GM20000 (cell line): ENCODE data around the gene PLB1.

Experiments
- DNase-seq: peaks from one replicate; pipeline ENCODE4 v3.0.0; 2012; ENCODE audit warnings: low spot score
- TF ChIP-seq, protein P1 (sequence below): IDR thresholded peaks from 2 replicates; pipeline ENCODE4 v1.5.1; 2012; ENCODE audit warnings: mild to moderate bottlenecking, control low read depth; ENCODE audit errors: extremely low read depth, missing control alignments

Gene PLB1

DNA sequence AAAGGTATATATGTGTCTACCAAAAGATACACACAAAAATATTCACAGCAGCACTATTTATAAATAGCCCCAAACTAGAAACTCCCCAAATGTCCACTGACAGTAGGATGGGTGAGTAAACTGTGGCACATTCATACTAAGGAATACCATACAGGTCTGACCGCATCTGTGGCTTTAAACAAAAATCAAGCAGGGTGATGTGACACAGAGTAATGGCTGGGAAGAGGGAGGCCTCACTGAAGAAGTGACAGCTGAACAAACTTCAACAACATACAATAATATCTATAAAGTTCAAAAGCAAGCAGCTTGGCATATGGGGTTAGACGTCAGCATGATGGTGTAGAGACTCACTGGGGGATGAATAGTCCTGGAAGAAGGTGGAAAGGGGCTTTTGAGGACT is 140.6 kb downstream of the PLB1 start:
- TF ChIP-seq, protein P1, sequence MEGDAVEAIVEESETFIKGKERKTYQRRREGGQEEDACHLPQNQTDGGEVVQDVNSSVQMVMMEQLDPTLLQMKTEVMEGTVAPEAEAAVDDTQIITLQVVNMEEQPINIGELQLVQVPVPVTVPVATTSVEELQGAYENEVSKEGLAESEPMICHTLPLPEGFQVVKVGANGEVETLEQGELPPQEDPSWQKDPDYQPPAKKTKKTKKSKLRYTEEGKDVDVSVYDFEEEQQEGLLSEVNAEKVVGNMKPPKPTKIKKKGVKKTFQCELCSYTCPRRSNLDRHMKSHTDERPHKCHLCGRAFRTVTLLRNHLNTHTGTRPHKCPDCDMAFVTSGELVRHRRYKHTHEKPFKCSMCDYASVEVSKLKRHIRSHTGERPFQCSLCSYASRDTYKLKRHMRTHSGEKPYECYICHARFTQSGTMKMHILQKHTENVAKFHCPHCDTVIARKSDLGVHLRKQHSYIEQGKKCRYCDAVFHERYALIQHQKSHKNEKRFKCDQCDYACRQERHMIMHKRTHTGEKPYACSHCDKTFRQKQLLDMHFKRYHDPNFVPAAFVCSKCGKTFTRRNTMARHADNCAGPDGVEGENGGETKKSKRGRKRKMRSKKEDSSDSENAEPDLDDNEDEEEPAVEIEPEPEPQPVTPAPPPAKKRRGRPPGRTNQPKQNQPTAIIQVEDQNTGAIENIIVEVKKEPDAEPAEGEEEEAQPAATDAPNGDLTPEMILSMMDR = no peak
- DNase-seq = no peak

DNA sequence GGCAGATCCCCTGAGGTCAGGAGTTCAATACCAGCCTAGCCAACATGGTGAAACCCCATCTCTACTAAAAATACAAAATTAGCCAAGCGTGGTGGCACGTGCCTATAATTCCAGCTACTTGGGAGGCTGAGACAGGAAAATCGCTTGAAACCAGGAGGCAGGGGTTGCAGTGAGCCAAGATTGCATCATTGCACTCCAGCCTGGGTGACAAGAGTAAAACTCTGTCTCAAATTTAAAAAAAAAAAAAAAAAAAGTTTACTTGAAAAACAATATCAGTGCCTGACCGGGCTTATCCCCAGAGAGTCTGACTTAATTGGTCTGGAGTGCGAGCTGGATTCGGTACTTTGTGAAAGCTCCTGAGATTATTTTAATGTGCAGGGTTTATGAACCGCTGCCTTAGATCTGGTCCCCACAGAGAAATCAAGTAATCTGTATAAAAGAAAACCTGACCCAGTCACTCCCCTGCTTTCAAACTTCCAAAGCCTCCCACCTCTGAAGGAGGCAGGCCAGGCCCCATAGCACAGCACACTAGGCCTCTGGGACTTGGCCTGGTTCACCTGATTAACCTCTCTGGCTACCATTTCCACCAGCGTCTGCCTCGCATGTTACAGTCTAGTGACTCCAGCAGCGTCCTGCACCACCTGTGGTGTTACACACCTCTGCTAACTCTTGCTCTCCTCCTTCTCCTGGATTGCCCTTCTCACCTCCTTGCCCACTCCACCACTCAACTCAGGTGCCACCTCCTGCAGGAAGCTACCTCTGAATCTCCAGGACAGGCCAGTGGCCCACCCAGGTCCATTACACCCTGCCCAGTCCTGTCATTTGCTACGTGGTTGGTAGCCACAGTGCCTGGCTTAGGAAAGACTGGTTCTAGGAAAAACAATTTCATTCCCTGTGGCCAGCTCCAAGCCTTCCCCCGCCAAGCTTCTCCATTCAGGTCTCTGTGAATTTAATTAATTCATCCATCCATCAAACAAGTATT is 141.5 kb downstream of the PLB1 start:
- TF ChIP-seq, protein P1 = no peak
- no peak for DNase-seq

DNA sequence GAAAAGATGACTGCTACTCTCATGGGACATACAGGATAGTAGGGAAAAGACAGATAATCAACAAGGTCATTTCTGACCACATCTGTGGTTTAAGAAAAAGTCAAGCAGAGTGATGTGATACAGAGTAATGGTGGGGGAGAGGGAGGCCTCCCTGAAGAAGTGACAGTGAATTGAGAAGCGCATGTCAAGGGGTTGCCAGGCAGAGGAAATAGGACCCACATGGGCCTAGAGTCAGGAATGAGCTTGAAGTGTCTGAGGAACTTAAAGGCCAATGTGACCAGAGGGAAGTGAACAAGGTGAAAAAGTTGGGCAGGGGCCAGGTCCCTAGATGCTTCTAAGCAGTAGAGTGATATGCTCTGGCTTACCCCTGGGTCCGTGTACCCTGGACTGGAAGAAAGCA is 142.2 kb downstream of the PLB1 start:
- DNase-seq = no peak
- TF ChIP-seq, protein P1 = no peak

DNA sequence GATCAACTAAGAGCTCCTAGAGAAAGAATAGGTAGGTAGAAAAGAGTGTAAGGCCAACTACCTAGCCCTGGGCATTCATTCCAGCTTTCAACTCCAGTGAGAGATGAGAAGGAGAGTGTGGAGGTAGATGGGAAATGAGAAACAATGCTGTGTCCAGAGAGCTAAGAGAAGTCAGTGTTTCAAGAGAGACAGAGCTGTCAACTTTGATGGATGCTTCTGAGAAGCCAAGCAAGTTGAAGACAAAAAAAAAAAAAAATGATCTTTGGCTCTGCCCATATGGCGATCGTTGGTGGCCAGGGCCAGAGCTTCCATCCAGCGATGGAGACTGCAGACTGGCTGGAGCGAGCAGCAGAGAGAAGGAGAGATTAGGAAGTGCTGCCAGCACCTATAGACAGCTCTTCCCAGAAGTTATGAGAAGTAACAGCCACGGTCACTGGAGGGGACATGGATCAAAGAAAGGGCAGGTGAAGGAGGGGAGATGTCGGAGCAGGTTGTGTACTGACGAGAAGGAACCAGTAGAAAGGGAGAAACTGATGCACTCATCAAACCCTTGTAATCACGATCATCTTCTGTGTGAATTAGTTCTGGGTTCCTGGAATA is 143.3 kb downstream of the PLB1 start:
- no peak for DNase-seq
- TF ChIP-seq, protein P1 = no peak

DNA sequence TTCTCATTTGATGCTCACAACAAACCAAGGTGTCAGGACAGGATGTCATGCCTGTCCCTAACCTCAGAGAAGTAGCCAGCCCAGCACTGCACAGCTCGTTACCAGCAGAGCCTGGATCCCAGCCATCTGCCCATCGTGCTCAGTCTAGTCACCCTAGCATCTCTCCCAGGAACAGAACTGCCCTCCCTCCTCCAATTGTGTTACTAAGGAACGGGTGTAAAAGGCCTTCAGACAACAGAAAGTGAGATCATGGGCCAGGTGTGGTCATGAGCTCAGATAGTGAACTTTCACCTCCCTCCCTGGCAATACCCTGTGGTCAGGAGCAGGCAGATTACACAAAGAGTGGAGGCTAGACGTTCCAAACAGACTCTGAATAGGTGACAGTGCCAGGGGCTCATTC is 144.0 kb downstream of the PLB1 start:
- DNase-seq = peak; percentile 22

DNA sequence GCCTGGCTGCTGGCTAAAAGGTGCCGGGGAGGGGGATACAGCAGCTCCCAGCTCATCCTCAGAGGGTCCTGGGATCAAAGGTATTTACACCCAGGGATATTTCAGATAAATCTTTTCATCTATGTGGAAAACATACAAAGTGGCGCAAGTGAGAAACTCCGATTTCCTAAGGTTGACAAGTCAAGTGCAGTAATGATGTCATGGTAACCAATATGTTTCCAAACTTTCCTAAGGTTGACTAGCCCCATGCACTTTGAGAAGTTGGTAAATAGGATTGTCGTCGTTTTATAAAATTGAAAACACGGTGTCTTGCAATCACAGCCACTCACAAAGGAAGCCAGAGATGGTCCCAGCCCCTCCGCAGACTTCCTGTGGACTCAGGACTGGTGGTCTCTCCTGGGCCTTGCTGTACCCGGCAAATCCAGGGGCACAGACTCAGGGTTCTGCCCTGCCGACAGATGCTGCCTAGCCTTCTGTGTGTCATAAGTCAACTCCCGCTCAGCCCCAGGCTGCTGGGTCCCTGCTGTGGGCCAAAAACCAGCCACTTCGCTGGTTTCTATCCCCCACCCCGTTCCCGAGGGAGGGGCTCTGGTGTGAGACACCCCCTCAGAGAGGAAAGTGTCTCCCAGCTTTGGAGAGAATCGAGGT is 144.5 kb downstream of the PLB1 start:
- DNase-seq = no peak
- TF ChIP-seq, protein P1 = no peak

More for the DNA sequence above, 144.0 kb downstream of the PLB1 start:
- TF ChIP-seq, protein P1 = no peak

DNA sequence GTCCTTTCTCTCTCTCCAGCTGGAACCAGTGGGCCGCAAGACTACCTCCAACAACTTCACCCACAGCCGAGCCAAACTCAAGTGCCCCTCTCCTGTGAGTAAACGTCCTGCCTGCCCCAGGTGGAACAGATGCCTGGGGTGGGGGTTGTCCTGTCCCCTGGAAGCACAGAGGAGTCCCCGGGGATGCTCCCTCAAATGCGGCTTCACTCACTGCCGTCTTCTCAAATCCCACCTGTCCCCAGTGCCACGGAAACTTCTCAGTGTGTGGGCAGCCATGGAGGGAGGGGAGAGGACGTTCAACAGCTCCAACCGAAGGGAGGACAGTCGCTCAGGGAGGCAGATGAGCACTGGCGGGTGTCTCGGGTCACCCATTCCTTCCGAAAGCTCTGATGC is 145.0 kb downstream of the PLB1 start:
- DNase-seq = no peak
- TF ChIP-seq, protein P1 = no peak
